Stimulated activated naive CD4-positive, alpha-beta T cell treated with Interleukin-2 at 50 U/mL for 16 hours (primary cell): ENCODE results near the gene AMBRA1.

Experiments used
- DNase-seq: peaks from one replicate; lab custom pipeline; 2025; lab: John Stamatoyannopoulos, UW

AMBRA1 gene

GRCh38 chr11:46577058-46577457 lies 16.8 kb downstream of the AMBRA1 start:
- DNase-seq = no peak

- no peak for DNase-seq
These were observed 19.2 kb downstream of the AMBRA1 start for GRCh38 chr11:46574656-46575055.

GRCh38 chr11:46570790-46571398 lies 22.9 kb downstream of the AMBRA1 start:
- no peak for DNase-seq

- no peak for DNase-seq
These were observed 28.5 kb downstream of the AMBRA1 start for GRCh38 chr11:46565232-46565840.

GRCh38 chr11:46564459-46564858 lies 29.4 kb downstream of the AMBRA1 start:
- DNase-seq = no peak

GRCh38 chr11:46562527-46562926 lies 31.3 kb downstream of the AMBRA1 start:
- DNase-seq = no peak

- DNase-seq = no peak
These were observed 33.4 kb downstream of the AMBRA1 start for GRCh38 chr11:46560300-46560991.

- no peak for DNase-seq
These were observed 34.0 kb downstream of the AMBRA1 start for GRCh38 chr11:46559815-46560214.

- DNase-seq = no peak
These were observed 36.1 kb downstream of the AMBRA1 start for GRCh38 chr11:46557684-46558151.

GRCh38 chr11:46555267-46556054 lies 38.4 kb downstream of the AMBRA1 start:
- DNase-seq = no peak

- no peak for DNase-seq
These were observed 39.3 kb downstream of the AMBRA1 start for GRCh38 chr11:46554213-46555147.

- no peak for DNase-seq
These were observed 40.0 kb downstream of the AMBRA1 start for GRCh38 chr11:46553814-46554212.

GRCh38 chr11:46551261-46551660 lies 42.6 kb downstream of the AMBRA1 start:
- no peak for DNase-seq

GRCh38 chr11:46547579-46547978 lies 46.2 kb downstream of the AMBRA1 start:
- no peak for DNase-seq

- DNase-seq = no peak
These were observed 50.3 kb downstream of the AMBRA1 start for GRCh38 chr11:46543564-46543963.

GRCh38 chr11:46541593-46542371 lies 52.0 kb downstream of the AMBRA1 start:
- no peak for DNase-seq

- DNase-seq = no peak
These were observed 53.0 kb downstream of the AMBRA1 start for GRCh38 chr11:46540807-46541206.

GRCh38 chr11:46537537-46538295 lies 56.1 kb downstream of the AMBRA1 start:
- DNase-seq = peak; percentile 44

GRCh38 chr11:46537121-46537520 lies 56.7 kb downstream of the AMBRA1 start:
- DNase-seq = no peak

GRCh38 chr11:46535688-46536087 lies 58.1 kb downstream of the AMBRA1 start:
- DNase-seq = no peak
